ENCODE results near the gene DHX57.
"Not testable (repeated sequence)": the region's sequence is repeated elsewhere in the genome, so short reads cannot be mapped to it uniquely, and the experiment has no call there.

DHX57 gene

GRCh38 chr2:38797953-38798352 lies 77.8 kb downstream of the DHX57 start:
- DNase-seq (ENCODE audit: low spot score), result no peak

DNA sequence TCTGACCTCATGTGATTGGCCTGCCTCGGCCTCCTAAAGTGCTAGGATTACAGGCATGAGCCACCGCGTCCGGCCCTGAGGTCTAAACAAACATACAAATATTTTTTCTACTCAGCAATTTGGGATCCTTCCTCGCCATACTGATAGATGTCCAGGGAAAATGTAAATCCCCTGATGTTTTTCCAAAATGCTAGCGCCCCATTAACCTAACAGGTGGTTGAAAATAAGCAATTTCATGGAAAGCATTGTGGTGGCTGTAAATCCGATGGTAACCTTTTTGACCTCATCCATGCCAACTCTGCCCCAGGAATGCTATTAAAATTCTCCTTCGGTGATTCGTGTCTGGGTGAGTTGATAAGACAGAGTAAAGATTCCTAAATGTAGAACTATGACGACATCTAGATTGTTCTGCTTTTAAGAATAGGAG lies 78.5 kb downstream of the DHX57 start:
- DNase-seq (ENCODE audit: low spot score), result no peak

DNA sequence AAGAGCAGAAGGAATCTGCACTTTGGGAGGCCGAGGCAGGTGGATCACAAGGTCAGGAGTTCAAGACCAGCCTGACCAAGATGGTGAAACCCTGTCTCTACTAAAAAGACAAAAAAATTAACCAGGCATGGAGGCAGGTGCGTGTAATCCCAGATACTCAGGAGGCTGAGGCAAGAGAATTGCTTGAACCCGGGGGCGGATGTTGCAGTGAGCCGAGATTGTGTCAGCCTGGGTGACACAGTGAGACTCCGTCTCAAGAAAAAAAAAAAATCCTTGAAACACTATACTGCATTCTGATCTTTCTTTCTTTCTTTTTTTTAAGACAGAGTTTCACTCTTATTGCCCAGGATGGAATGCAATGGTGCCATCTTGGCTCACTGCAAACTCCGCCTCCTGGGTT lies 80.7 kb downstream of the DHX57 start:
- DNase-seq (ENCODE audit: low spot score), result not testable (repeated sequence)

GRCh38 chr2:38794235-38794946 lies 81.3 kb downstream of the DHX57 start:
- DNase-seq (ENCODE audit: low spot score), result no peak

- DNase-seq (ENCODE audit: low spot score), result no peak
Measured at GRCh38 chr2:38793511-38793910, 82.2 kb downstream of the DHX57 start.

- DNase-seq (ENCODE audit: low spot score), result no peak
Measured at GRCh38 chr2:38792751-38793150, 83.0 kb downstream of the DHX57 start.

DNA sequence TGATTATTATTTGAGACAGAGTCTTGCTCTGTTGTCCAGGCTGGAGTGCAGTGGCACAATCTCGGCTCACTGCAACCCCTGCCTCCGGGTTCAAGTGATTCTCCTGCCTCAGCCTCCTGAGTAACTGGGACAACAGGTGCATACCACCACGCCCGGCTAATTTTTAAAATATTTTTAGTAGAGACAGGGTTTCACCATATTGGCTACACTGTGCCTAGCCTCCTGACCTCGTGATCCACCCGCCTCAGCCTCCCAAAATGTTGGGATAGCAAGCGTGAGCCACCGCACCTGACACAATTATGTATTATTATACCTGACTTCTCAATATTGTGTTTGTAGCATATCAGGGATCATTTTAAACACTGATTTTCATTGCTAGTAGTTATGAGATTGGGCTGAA lies 83.4 kb downstream of the DHX57 start:
- not testable (repeated sequence) for DNase-seq (ENCODE audit: low spot score)

DNA sequence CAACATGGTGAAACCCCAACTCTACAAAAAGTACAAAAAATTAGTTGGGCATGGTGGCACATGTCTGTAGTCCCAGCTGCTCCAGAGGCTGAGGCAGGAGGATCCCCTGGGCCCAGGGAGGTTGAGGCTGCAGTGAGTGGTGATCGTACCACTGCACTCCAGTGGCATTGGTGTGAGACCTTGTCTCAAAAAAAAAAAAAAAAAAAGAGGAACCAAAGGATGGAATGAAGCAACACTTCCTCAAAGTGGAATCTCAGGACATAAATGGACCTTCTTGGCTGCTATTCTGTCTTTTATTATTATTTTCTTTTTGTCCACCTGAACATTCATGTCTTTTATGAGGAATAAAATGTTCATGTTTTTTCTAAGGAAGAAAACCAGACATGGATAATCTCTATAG lies 84.0 kb downstream of the DHX57 start:
- DNase-seq (ENCODE audit: low spot score), result no peak

GRCh38 chr2:38789691-38790090 lies 86.0 kb downstream of the DHX57 start:
- no peak for DNase-seq (ENCODE audit: low spot score)

- DNase-seq (ENCODE audit: low spot score), result no peak
Measured at GRCh38 chr2:38788306-38788705, 87.4 kb downstream of the DHX57 start.

DNA sequence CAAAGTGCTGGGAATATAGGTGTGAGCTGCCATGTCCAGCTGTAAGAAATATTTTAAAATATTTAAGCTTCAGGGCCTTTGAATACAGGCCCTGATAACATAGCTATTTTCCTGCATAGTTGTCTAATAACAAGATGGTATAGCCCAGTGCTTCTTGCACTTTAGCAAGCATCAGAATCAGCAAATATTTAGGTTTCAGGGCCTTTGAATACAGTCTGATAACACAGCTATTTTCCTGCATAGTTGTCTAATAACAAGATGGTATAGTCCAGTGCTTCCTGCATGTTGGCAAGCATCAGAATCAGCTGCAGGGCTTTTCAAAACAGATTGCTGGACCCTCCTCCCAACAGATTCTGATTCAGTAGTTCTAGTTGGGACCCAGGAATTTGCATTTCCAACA lies 92.1 kb downstream of the DHX57 start:
- no peak for DNase-seq (ENCODE audit: low spot score)

GRCh38 chr2:38778687-38779082 lies 97.0 kb downstream of the DHX57 start:
- DNase-seq (ENCODE audit: low spot score), result no peak

DNA sequence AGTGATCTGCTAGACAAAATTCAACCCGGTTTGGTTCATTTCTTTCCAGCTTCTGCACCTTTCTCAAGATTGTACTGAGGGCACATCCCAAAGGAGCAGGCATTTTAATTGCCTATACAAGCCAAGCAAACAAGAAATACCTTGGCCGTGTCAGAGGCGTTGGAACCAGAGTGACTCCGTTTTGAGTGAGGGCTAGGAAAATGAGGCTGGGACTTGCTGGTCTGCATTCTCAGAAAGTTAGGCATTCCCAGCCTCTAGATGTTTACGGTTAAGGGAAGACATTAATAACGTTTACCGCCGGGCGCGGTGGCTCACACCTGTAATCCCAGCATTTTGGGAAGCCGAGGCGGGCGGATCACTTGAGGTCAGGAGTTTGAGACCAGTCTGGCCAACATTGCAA lies 99.2 kb downstream of the DHX57 start:
- no peak for DNase-seq (ENCODE audit: low spot score)

DNA sequence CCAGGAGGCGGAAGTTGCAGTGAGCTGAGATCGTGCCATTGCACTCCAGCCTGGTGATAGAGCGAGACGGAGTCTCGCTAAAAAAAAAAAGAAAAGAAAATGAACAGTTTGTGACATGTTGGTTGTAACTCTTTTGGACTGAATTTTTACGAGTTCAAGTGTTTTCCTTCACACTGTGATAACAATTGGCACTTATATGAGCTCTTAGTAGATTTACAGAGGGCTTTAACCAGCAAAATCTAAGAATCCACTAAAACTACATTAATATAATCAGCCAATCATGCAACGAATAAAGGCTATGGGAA lies 99.9 kb downstream of the DHX57 start:
- DNase-seq (ENCODE audit: low spot score), result no peak

- DNase-seq (ENCODE audit: low spot score), result no peak
Measured at GRCh38 chr2:38775097-38775920, 100.4 kb downstream of the DHX57 start.

GRCh38 chr2:38771632-38772031 lies 104.1 kb downstream of the DHX57 start:
- no peak for DNase-seq (ENCODE audit: low spot score)

DNA sequence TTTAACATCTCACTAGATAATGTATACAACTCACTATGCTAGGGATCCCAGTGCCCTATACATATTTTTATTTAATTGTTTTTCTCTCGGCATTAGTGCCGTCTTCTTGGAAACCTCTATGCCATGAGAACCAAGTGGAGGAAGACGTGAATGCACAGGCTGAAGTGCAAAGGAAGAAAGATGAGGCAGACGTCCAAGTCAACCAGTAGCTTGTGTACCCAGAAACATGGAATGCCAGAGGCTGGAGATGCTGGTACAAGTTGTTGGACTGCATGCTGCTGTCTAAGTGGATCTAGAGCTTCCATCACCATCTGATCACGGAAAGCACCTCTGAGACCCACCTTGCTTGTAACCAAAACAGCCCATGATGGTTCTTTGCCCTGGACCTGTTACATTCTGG lies 110.2 kb downstream of the DHX57 start:
- no peak for DNase-seq (ENCODE audit: low spot score)

DNA sequence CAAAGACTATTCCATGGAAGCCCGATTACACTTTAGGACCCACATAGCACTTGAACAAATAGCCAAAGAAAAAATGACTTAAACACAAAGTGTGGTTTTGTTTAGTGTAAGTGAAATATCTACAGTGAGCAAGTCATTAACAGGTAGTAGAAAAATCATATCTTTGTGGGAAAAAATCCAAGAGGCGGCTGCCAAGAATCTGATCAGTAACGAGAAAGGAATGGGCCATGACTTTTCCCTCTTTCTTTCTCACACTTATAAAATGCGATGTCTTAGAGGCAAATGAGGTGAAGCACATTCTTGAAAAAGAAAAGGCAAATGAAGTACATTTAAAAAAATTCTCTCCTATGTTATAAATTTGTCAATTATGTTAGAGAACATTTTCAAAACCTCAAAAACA lies 110.6 kb downstream of the DHX57 start:
- no peak for DNase-seq (ENCODE audit: low spot score)

- DNase-seq (ENCODE audit: low spot score), result no peak
Measured at GRCh38 chr2:38763728-38764127, 112.0 kb downstream of the DHX57 start.

- DNase-seq (ENCODE audit: low spot score), result no peak
Measured at GRCh38 chr2:38763228-38763627, 112.5 kb downstream of the DHX57 start.

- not testable (repeated sequence) for DNase-seq (ENCODE audit: low spot score)
Measured at GRCh38 chr2:38755891-38756290, 119.8 kb downstream of the DHX57 start.

DNA sequence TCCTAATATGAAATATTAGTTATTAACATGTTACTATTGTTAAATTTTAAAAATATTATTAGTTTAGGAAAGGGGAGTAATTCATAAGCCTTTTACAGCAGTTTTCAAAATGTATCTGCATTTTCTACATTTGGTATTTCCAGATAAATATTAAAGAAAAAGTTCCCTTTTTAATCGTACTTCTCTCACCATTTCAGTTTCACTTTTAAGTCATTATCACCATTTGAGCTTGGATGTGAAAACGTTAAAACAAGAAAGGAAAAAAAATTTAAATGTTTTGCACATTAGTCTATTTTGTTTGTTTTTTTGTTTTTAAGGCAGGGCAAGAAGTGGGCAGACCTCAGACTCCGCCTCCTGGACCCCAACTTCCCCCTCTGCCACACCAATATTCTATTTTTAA lies 121.2 kb downstream of the DHX57 start:
- no peak for DNase-seq (ENCODE audit: low spot score)

DNA sequence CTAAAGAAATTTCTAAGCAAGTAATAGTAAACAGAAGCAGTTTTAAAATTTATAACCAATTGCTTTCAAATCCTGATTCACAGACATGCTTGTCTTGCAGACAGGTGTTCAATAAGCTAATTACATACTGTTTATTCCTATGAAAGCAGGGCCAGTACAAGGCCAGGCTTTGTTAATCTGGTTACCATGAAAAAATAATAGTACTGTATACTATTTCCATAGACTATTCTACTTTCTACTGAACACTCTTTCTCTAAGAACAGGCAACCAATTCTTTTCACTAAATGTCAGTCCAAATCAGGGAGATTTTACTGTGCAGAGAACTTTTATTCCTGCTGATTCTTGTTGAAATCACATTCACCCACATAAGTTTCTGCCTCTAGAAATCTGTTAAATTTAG lies 121.7 kb downstream of the DHX57 start:
- no peak for DNase-seq (ENCODE audit: low spot score)

Data from hematopoietic multipotent progenitor cell treated with erythropoietin and hydrocortisone succinate and interleukin-3 and kit ligand, for 15 days (in vitro differentiated cells).